GM13976 (cell line): ENCODE data around the gene FAM168B.
"Not testable (repeated sequence)": the region's sequence is repeated elsewhere in the genome, so short reads cannot be mapped to it uniquely, and the experiment has no call there.

Experiments used
- DNase-seq: peaks from one replicate; pipeline ENCODE4 v3.0.0; 2012; ENCODE audit warnings: low spot score
- in situ Hi-C: fragments of 300-500 bp; cut with MboI; formaldehyde crosslinking; loops from one replicate; pipeline ENCODE4 v1.12.0; 2022; ENCODE audit warnings: low sequenced_read_pairs, mixed read lengths, inconsistent platforms; ENCODE audit not compliant: unreplicated experiment
- TF ChIP-seq, protein P1 (sequence below): IDR thresholded peaks from 2 replicates; pipeline ENCODE4 v1.5.1; 2012; ENCODE audit warnings: borderline replicate concordance, mild to moderate bottlenecking; ENCODE audit not compliant: insufficient read depth; ENCODE audit errors: extremely low read depth, missing control alignments, control extremely low read depth

Gene FAM168B

DNA sequence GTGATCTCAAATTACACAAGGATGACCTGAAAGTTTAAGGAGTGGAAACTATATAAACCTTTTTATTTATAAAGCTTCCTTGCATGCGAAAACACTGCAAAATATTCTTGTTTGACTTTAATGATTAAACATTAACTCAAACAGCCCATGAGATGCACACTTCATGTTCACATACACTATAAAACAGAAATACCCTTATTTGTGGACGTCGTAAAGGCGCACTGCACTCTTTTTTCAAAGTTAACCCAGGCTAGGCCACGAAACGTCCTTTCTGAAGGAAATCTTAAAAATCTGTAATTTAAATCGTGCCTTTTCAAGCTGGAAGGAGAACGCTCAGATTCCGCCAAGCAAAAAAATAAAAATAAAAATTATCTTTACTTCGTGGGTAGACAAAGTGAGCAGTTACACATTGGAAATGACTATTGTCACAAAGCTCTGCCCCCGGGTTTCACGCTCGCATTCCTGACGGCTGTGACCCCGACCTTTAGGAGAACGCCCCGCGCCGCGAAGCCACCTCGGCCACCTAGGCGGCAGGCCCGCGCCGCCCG lies 728 bp downstream of the FAM168B start:
- DNase-seq, result no peak
- TF ChIP-seq, protein P1, sequence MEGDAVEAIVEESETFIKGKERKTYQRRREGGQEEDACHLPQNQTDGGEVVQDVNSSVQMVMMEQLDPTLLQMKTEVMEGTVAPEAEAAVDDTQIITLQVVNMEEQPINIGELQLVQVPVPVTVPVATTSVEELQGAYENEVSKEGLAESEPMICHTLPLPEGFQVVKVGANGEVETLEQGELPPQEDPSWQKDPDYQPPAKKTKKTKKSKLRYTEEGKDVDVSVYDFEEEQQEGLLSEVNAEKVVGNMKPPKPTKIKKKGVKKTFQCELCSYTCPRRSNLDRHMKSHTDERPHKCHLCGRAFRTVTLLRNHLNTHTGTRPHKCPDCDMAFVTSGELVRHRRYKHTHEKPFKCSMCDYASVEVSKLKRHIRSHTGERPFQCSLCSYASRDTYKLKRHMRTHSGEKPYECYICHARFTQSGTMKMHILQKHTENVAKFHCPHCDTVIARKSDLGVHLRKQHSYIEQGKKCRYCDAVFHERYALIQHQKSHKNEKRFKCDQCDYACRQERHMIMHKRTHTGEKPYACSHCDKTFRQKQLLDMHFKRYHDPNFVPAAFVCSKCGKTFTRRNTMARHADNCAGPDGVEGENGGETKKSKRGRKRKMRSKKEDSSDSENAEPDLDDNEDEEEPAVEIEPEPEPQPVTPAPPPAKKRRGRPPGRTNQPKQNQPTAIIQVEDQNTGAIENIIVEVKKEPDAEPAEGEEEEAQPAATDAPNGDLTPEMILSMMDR, result no peak
- in situ Hi-C loops, result no loop called here

DNA sequence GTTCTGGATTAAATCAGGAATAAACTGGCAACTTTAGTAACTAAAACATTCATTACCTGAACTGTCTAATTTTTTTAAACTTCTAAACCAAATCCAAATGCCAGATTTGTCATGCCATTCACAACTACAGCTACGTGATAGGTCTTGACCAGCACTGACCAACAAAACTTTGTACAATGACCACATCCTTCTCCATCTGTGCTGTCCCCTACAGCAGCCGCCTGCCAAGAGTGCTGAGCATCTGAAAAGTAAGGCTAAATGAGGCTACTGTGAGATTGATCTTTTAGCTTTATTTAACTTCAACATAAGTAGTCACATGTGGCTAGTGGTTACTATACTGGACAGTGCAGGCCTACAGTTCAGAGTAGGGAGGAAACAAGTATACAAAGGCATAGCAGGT lies 7.6 kb downstream of the FAM168B start:
- TF ChIP-seq, protein P1, result no peak
- DNase-seq, result no peak
- in situ Hi-C loops, result no loop called here

DNA sequence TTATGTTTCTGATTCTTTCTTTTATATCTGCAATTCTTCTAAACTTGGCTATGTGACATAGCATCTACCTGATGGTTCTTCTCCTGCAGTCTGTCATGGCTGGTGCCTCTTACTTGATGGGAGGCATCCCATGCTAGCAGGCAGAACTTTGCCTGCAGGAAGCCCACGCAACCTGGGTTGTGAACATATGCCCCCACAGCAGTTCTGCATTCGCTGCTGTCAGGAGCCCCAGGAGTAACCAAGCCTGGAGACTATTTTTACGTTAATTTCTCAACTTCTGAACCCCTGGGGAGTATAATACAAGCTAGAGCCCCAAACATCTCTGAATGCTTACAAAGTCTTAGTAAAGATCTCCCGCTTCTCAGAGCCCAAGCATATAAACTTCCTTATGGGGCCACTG lies 12.1 kb downstream of the FAM168B start:
- no peak for DNase-seq
- in situ Hi-C loops, result no loop called here
- TF ChIP-seq, protein P1, result no peak

DNA sequence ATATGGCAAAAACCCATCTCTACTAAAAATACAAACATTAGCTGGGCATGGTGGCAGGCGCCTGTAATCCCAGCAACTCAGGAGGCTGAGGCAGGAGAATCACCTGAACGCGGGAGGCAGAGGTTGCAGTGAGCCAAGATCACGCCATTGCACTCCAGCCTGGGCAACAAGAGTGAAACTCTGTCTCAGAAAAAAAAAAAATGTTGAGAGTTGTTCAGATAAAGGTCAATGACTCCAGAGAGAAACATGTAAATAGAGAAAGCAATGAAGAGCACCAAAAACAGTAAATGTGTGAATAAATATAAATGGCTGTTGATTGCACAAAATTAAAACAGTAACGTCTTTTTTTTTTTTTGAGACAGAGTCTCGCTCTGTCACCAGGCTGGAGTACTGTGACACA lies 13.3 kb downstream of the FAM168B start:
- DNase-seq, in situ Hi-C loops: not testable (repeated sequence)

DNA sequence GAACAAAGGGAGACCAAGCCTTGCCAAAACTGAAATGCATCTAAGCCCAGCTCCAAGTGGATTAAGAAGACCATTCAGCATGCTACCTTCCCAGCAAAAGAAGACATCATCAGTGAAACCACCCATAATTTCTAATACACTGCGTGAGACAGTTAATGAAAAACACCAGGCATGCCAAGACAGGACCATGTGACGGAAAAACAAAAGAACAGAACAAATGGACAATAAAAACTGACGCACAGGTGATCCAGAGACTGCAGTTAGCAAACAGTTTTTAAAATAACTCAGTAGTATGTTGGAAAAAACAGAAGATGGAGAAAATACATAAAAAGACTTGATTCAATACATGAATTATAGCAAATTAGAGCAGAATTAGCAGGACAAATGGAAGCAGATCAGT lies 15.3 kb downstream of the FAM168B start:
- TF ChIP-seq, protein P1, result no peak
- no peak for DNase-seq
- in situ Hi-C loops, result no loop called here

DNA sequence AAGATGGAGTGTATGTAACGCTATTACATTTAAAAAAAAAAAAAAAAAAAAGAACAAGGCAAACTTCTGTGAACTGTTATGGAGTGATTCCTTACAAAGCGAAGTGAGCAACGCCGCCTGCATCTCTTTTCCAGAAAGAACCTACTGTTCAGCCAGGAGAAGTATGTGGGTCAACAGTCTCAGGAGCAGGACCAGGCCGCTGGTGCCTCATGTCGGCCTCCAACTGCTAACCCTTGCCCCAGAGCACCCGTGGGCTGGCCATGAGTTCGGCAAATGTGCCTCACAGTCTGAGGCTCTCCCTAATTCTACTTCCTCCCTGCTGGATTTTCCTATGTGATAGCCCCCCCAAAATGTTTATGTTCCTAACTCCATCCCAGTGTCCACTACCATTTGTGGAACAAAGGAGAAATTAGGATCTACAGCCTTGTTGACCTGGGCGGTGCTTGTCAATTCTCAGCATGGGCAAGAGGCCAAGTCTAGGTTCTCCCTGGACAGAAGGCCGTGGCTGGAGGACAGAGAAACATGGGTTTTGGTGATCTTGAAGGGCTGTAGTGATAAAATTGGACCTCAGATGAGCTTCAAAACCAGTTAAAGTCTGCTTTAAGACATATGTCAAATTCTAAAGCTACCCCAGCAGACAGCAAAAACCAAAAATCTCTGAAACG lies 15.9 kb downstream of the FAM168B start:
- TF ChIP-seq, protein P1, result no peak
- in situ Hi-C loops, result no loop called here

DNA sequence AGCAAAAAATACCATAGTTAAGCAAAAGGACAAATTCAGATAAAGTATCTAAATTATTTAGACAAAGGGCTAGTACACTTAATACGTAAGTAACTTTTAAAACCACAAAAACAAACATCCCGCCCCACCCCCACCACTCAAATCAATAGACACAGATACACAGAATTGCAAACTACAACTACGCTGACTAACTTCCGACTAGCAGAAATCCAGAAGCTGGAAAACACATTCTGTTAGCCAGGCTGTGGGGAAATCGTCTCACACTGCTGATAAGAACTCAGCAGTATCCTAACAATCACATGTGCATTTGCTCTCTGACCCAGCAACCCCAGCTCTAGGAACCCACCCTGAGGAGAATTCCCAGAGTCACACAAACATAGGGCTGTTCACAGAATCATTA lies 16.6 kb downstream of the FAM168B start:
- TF ChIP-seq, protein P1, result no peak
- in situ Hi-C loops, result no loop called here
- no peak for DNase-seq

More for the DNA sequence above, 15.9 kb downstream of the FAM168B start:
- no peak for DNase-seq

DNA sequence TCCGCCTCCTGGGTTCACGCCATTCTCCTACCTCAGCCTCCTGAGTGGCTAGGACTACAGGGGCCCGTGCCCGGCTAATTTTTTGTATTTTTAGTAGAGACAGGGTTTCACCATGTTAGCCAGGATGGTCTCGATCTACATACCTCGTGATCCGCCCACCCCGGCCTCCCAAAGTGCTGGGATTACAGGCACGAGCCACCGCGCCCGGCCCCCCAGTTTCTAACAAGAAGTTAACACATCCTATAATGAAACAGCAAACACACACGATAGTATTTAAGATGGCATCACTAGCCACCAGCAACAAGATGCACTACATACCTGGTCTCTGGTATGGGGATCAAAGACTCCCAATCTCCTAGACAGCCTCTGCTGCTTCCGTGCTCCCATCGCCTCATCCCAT lies 17.7 kb downstream of the FAM168B start:
- DNase-seq, in situ Hi-C loops: not testable (repeated sequence)

DNA sequence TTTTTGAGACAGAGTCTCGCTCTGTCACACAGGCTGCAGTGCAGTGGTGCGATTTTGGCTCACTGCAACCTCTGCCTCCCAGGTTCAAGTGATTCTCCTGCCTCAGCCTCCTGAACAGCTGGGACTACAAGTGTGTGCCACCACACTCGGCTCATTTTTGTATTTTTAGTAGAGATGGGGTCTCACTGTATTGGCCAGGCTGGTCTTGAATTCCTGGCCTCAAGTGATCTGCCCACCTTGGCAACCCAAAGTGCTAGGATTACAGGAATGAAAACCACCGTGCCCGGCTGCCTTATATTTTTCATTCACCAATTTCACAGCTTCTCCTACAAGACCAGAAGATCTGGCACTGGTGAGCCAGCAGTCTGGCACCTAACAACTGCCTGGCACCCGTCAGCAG lies 25.1 kb downstream of the FAM168B start:
- in situ Hi-C loops, DNase-seq: not testable (repeated sequence)
